Measurements from ENCODE around the gene CEP131. TPM values are rescaled to one million over a fixed set of nuclear protein-coding genes. Genes with fewer than 3 reads are reported as not detected.
A peak's percentile ranks its signal among the peaks of the same experiment; 100 is the strongest.

Gene CEP131
- polyA plus RNA-seq, 2 of the 4 experiments (the other 2 are of a cell fraction) = 3.3 to 11.5 TPM

DNA sequence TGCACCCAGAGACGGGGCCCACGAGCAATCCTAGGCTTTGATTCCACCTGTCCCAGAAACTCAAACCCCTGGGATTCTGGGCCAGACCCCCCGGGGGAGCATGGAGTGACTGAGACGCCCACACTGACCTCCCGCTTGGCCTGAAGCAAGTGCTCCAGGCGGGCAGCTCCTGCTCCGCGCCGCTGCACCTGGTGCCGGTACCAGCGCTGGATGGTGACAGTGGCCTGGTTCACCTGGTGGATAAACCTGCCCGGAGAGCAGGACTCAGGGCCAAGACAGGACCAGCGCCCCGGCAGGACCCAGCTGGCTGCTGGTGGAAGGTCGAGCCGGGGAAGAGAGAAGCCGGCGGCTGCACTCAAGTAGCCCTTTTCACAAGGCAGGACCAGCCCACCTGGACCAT is 22.6 kb downstream of the CEP131 start:
- Histone ChIP-seq H3K27ac (peak overlapping the region in 1 of 2 experiments; percentile 66; a peak in 2 of 6 replicates), H3K9me3 (no peaks in the 10 kb centered on the region), H3K4me2 (no peak overlapping the region), H3K4me3 (no peak overlapping the region), H3K4me1 (no peaks in the 10 kb centered on the region)
- ChIA-PET POLR2A (interaction anchor here (0.6 kb wide), 1 partner anchor 24 kb away, joined by 3 read pairs; no protein-coding TSS in a partner anchor), CTCF (interaction anchor here (0.6 to 13.7 kb wide), 29 partner anchors 9 to 195 kb away, joined by 3 to 175 read pairs (median 6); partner anchors contain the start of gene BAHCC1)
- 93% methylated on average over 17 of the region's 18 CpGs for WGBS (ENCODE audit: missing lambda C conversion rate)
- TF ChIP-seq TFCP2L1 (CRISPR knock-in tag; IDR thresholded peaks at IDR 0.05) (no peak), EHF (CRISPR knock-in tag; IDR thresholded peaks at IDR 0.05) (no peak)
- no peak for DNase-seq (ENCODE audit: low read depth in 1 of 2, low spot score in 1 of 2)
- no peak for ATAC-seq
- FAIRE-seq = no peak

GRCh38 chr17:81199482-81199830 is 23.3 kb downstream of the CEP131 start:
- Histone ChIP-seq H3K4me3 (no peak overlapping the region), H3K9me3 (no peaks in the 10 kb centered on the region), H3K4me2 (no peak overlapping the region), H3K4me1 (no peaks in the 10 kb centered on the region), H3K27ac (no peak overlapping the region)
- TF ChIP-seq POLR2A (IDR thresholded peaks at IDR 0.05; ENCODE audit: low read length) (no peak), TP53 (CRISPR knock-in tag; IDR thresholded peaks at IDR 0.05) (no peak)
- CTCF ChIA-PET = interaction anchor here (1.1 to 13.7 kb wide), 12 partner anchors 8 to 176 kb away, joined by 3 to 175 read pairs (median 8); partner anchors contain the start of genes NDUFAF8 and TEPSIN
- POLR2A ChIA-PET = no interaction called here
- no peak for ATAC-seq
- no peak for DNase-seq (ENCODE audit: low read depth in 1 of 2, low spot score in 1 of 2)
- WGBS (ENCODE audit: missing lambda C conversion rate) = 93% methylated on average over 18 of the region's 18 CpGs
- no peak for FAIRE-seq

DNA sequence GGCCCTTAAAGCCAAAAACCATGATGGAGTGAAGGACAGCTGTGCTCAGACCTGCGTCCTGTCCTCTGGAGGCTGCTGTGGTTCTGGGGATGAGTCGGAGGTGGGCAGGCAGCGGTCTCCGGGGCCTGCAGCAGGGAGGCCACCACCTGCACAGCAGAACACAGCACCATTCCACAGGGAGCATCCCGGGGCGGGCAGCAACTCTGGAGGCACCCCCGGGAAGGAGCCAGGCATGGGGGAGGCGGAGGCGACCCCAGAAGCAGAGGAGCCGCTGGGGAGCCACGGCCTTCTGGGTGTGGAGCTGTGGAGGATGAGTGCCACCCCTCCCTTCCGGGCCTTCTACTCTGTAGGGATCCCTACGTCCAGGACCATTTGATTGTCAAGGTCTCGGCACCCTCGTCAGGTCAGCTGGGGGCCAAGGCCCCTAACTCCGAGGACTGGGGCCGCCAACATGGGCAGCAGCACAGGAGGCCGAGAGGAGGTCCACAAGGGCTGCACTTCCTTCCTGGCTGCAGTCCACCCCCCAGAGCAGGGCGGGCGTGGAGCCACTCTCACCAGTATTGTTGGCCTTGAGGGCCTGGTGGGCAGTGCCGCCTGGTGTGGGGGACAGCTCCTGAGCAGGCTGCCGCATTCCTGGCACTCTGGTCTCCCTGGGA is 23.8 kb downstream of the CEP131 start:
- Histone ChIP-seq H3K9me3 (no peaks in the 10 kb centered on the region), H3K27ac (no peak overlapping the region), H3K4me1 (no peaks in the 10 kb centered on the region), H3K4me2 (no peak overlapping the region), H3K4me3 (no peak overlapping the region)
- ChIA-PET POLR2A (no interaction called here), CTCF (interaction anchor here (0.6 to 13.7 kb wide), 13 partner anchors 8 to 1387 kb away, joined by 3 to 175 read pairs (median 8); partner anchors contain the start of genes NDUFAF8 and TEPSIN)
- DNase-seq (ENCODE audit: low read depth in 1 of 2, low spot score in 1 of 2) (no peak), ATAC-seq (no peak), FAIRE-seq (no peak)
- no peak for TF ChIP-seq RNF2 (IDR thresholded peaks at IDR 0.05; ENCODE audit: borderline replicate concordance, low read depth)
- TF ChIP-seq, protein P1, sequence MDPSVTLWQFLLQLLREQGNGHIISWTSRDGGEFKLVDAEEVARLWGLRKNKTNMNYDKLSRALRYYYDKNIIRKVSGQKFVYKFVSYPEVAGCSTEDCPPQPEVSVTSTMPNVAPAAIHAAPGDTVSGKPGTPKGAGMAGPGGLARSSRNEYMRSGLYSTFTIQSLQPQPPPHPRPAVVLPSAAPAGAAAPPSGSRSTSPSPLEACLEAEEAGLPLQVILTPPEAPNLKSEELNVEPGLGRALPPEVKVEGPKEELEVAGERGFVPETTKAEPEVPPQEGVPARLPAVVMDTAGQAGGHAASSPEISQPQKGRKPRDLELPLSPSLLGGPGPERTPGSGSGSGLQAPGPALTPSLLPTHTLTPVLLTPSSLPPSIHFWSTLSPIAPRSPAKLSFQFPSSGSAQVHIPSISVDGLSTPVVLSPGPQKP (IDR thresholded peaks at IDR 0.05; ENCODE audit: low read depth, low read length) = no peak
- TF ChIP-seq NFE2L2 (conservative IDR thresholded peaks at IDR 0.05; ENCODE audit: low read length) = no peak
- no peak for TF ChIP-seq JUN (IDR thresholded peaks at IDR 0.05)
- TF ChIP-seq, protein P2, sequence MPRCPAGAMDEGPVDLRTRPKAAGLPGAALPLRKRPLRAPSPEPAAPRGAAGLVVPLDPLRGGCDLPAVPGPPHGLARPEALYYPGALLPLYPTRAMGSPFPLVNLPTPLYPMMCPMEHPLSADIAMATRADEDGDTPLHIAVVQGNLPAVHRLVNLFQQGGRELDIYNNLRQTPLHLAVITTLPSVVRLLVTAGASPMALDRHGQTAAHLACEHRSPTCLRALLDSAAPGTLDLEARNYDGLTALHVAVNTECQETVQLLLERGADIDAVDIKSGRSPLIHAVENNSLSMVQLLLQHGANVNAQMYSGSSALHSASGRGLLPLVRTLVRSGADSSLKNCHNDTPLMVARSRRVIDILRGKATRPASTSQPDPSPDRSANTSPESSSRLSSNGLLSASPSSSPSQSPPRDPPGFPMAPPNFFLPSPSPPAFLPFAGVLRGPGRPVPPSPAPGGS (IDR thresholded peaks at IDR 0.05) = no peak
- TF ChIP-seq MYC (IDR thresholded peaks at IDR 0.05; ENCODE audit: borderline replicate concordance, low read length) = no peak
- no peak for TF ChIP-seq CHD4 (IDR thresholded peaks at IDR 0.05; ENCODE audit: borderline replicate concordance)
- no peak for TF ChIP-seq ZSCAN20 (CRISPR knock-in tag; IDR thresholded peaks at IDR 0.05)
- TF ChIP-seq ZC3H11A (IDR thresholded peaks at IDR 0.05) = no peak
- TF ChIP-seq CBX8 (IDR thresholded peaks at IDR 0.05) = no peak
- TF ChIP-seq BHLHE40 (IDR thresholded peaks at IDR 0.05; ENCODE audit: low read depth, low read length) = no peak
- WGBS (ENCODE audit: missing lambda C conversion rate) = 92% methylated on average over 21 of the region's 22 CpGs

- DNase-seq (ENCODE audit: low read depth in 1 of 2, low spot score in 1 of 2) (no peak), ATAC-seq (no peak), FAIRE-seq (no peak)
- Histone ChIP-seq H3K4me3 (no peak overlapping the region), H3K4me1 (no peaks in the 10 kb centered on the region), H3K9me3 (no peaks in the 10 kb centered on the region), H3K4me2 (no peak overlapping the region), H3K27ac (no peak overlapping the region)
- ChIA-PET CTCF (interaction anchor here (0.6 to 13.7 kb wide), 11 partner anchors 7 to 1386 kb away, joined by 3 to 175 read pairs (median 8); no protein-coding TSS in a partner anchor), POLR2A (no interaction called here)
- 88% methylated on average over 20 of the region's 21 CpGs for WGBS (ENCODE audit: missing lambda C conversion rate)
- no peak for TF ChIP-seq HOXA7 (CRISPR knock-in tag; IDR thresholded peaks at IDR 0.05)
- TF ChIP-seq, protein P3, sequence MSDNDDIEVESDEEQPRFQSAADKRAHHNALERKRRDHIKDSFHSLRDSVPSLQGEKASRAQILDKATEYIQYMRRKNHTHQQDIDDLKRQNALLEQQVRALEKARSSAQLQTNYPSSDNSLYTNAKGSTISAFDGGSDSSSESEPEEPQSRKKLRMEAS (IDR thresholded peaks at IDR 0.05) = no peak
- TF ChIP-seq, protein P2 (IDR thresholded peaks at IDR 0.05) = no peak
- TF ChIP-seq ZSCAN20 (CRISPR knock-in tag; IDR thresholded peaks at IDR 0.05) = no peak
- TF ChIP-seq TFCP2L1 (CRISPR knock-in tag; IDR thresholded peaks at IDR 0.05) = no peak
- TF ChIP-seq KDM5A (IDR thresholded peaks at IDR 0.05) = no peak
- TF ChIP-seq RFX5 (IDR thresholded peaks at IDR 0.05) = no peak
- TF ChIP-seq FOSB (CRISPR knock-in tag; IDR thresholded peaks at IDR 0.05) = no peak
- no peak for TF ChIP-seq CHD4 (IDR thresholded peaks at IDR 0.05; ENCODE audit: borderline replicate concordance)
- no peak for TF ChIP-seq ZFP36 (IDR thresholded peaks at IDR 0.05; ENCODE audit: borderline replicate concordance, partially characterized antibody)
- TF ChIP-seq, protein P4, sequence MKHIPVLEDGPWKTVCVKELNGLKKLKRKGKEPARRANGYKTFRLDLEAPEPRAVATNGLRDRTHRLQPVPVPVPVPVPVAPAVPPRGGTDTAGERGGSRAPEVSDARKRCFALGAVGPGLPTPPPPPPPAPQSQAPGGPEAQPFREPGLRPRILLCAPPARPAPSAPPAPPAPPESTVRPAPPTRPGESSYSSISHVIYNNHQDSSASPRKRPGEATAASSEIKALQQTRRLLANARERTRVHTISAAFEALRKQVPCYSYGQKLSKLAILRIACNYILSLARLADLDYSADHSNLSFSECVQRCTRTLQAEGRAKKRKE (CRISPR knock-in tag; IDR thresholded peaks at IDR 0.05; ENCODE audit: low read depth) = no peak
- TF ChIP-seq FOSL2 (IDR thresholded peaks at IDR 0.05) = no peak
- TF ChIP-seq FOSL2 (CRISPR knock-in tag; IDR thresholded peaks at IDR 0.05) = no peak
- no peak for TF ChIP-seq HOXB5 (CRISPR knock-in tag; IDR thresholded peaks at IDR 0.05)
- no peak for TF ChIP-seq KDM1A (IDR thresholded peaks at IDR 0.05; ENCODE audit: low read depth)
Measured at GRCh38 chr17:81197831-81198490, 24.8 kb downstream of the CEP131 start.

All from A549 (cell line).